IMR-90 (cell line): Measurements from ENCODE around the gene GIMAP1.

Experiments used
- BHLHE40 ChIP-seq: fragments of 150-350 bp; IDR thresholded peaks from 2 replicates; pipeline ENCODE4 v1.6.1; 2016; ENCODE audit warnings: mild to moderate bottlenecking, low read depth, low read length
- MAFK ChIP-seq: IDR thresholded peaks from 2 replicates; pipeline ENCODE4 v1.6.1; 2012; ENCODE audit warnings: low read depth, low read length, improper control_type of control experiment
- MAZ ChIP-seq: IDR thresholded peaks from 2 replicates; pipeline ENCODE4 v1.6.1; 2012; ENCODE audit warnings: low read depth, mild to moderate bottlenecking, low read length, improper control_type of control experiment, moderate library complexity, borderline replicate concordance
- POLR2A ChIP-seq: IDR thresholded peaks from 2 replicates; pipeline ENCODE4 v1.6.1; 2012; ENCODE audit warnings: mild to moderate bottlenecking, low read depth, low read length
- RAD21 ChIP-seq: IDR thresholded peaks from 2 replicates; pipeline ENCODE4 v1.6.1; 2012; ENCODE audit warnings: low read length, improper control_type of control experiment
- RFX5 ChIP-seq: IDR thresholded peaks from 2 replicates; pipeline ENCODE4 v1.8.0; 2012; ENCODE audit warnings: low read depth, mild to moderate bottlenecking, low read length, moderate library complexity
- TF ChIP-seq, protein P1 (sequence below): conservative IDR thresholded peaks from 2 replicates; pipeline ENCODE4 v1.5.1; 2012; ENCODE audit warnings: mild to moderate bottlenecking, low read depth, low read length, improper control_type of control experiment
- TF ChIP-seq, protein P2 (sequence below): fragments of 150-350 bp; IDR thresholded peaks from 2 replicates; pipeline ENCODE4 v1.6.1; 2017; ENCODE audit warnings: mild to moderate bottlenecking, antibody characterized with exemption, low read length, low read depth

- TF ChIP-seq, protein P1, sequence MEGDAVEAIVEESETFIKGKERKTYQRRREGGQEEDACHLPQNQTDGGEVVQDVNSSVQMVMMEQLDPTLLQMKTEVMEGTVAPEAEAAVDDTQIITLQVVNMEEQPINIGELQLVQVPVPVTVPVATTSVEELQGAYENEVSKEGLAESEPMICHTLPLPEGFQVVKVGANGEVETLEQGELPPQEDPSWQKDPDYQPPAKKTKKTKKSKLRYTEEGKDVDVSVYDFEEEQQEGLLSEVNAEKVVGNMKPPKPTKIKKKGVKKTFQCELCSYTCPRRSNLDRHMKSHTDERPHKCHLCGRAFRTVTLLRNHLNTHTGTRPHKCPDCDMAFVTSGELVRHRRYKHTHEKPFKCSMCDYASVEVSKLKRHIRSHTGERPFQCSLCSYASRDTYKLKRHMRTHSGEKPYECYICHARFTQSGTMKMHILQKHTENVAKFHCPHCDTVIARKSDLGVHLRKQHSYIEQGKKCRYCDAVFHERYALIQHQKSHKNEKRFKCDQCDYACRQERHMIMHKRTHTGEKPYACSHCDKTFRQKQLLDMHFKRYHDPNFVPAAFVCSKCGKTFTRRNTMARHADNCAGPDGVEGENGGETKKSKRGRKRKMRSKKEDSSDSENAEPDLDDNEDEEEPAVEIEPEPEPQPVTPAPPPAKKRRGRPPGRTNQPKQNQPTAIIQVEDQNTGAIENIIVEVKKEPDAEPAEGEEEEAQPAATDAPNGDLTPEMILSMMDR: no peak
- no peak for TF ChIP-seq POLR2A
- TF ChIP-seq RFX5: no peak
- no peak for TF ChIP-seq RAD21
- no peak for TF ChIP-seq MAZ
- TF ChIP-seq, protein P2, sequence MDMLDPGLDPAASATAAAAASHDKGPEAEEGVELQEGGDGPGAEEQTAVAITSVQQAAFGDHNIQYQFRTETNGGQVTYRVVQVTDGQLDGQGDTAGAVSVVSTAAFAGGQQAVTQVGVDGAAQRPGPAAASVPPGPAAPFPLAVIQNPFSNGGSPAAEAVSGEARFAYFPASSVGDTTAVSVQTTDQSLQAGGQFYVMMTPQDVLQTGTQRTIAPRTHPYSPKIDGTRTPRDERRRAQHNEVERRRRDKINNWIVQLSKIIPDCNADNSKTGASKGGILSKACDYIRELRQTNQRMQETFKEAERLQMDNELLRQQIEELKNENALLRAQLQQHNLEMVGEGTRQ: no peak
- no peak for TF ChIP-seq MAFK
- no peak for TF ChIP-seq BHLHE40
These were observed 53.4 kb downstream of the GIMAP1 start for GRCh38 chr7:150769768-150770167.
